DOHH2 (cell line): ENCODE data around the gene AHCYL1.

Experiments
- EZH2phosphoT487 ChIP-seq: fragments of 200-600 bp; sonication (generic); IDR thresholded peaks from 2 replicates; pipeline ENCODE4 v1.6.1; 2017; ENCODE audit warnings: borderline replicate concordance, mild to moderate bottlenecking, antibody characterized with exemption, low read length, moderate library complexity, mixed read lengths
- TF ChIP-seq, protein P1 (sequence below): fragments of 200-600 bp; sonication (generic); IDR thresholded peaks from one replicate; pipeline ENCODE4 v1.5.1; 2014; ENCODE audit warnings: antibody characterized with exemption, mild to moderate bottlenecking, low read depth, low read length; ENCODE audit not compliant: poor library complexity, severe bottlenecking

DNA sequence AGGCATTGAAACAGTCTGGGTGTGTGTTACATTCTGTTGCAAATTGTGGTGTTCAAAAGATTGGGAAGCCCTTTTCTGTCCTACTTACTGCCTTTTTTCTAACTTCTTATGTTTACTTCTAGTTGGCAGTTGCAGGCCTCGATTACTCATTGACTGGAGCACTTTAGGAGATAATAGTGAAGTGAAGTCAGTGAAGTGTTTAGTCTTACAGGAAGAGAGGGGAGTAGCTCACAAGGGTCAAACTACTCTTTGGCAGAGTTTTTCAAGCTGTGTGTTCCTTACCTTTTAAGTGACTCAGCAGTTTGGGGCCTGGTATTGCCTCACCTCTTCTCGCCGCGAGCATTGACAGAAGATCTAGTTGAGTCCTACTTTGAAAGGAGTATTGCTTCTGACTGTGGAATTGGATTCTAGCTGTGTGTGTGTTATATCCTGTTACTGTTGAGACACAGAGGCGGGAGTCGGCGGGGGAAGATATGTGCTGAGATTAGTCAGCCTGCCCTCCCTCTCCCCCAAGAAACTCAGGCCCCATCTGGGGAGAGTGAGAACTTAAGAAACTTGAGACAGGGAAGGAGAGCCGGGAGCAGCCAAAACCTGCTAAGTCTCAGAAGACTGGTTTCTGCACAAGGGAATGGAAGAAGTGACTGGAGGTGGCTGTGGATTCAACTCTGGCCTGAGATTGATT, 19.3 kb downstream of the AHCYL1 start:
- TF ChIP-seq, protein P1, sequence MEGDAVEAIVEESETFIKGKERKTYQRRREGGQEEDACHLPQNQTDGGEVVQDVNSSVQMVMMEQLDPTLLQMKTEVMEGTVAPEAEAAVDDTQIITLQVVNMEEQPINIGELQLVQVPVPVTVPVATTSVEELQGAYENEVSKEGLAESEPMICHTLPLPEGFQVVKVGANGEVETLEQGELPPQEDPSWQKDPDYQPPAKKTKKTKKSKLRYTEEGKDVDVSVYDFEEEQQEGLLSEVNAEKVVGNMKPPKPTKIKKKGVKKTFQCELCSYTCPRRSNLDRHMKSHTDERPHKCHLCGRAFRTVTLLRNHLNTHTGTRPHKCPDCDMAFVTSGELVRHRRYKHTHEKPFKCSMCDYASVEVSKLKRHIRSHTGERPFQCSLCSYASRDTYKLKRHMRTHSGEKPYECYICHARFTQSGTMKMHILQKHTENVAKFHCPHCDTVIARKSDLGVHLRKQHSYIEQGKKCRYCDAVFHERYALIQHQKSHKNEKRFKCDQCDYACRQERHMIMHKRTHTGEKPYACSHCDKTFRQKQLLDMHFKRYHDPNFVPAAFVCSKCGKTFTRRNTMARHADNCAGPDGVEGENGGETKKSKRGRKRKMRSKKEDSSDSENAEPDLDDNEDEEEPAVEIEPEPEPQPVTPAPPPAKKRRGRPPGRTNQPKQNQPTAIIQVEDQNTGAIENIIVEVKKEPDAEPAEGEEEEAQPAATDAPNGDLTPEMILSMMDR = no peak
- TF ChIP-seq EZH2phosphoT487 = no peak
